ENCODE measurements around the gene ABCA2. TPM values are rescaled to one million over a fixed set of nuclear protein-coding genes. Genes with fewer than 3 reads are reported as not detected.

ABCA2 gene
- polyA plus RNA-seq, 2 donors, result 7.7 to 14.7 TPM

DNA sequence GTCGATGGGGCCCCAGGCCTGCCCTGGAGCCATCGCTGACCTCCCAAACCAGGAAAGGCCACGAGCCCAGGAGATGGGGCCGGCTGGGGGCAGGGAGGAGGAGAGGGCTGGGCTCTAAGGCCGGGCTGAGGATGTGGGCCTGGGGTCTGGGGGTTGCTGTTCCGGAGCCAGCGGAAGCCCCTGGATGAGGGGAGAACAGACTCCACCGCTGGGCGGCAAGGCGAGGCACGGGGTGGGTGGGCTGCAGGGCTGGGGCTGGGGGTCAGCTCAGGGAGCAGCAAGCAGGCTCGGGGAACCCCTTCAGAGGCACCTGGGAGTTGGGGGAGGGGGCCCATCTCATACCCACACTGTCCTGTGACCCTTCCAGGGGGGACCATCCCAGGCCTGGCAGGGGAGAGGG, 64.3 kb downstream of the ABCA2 start:
- Histone ChIP-seq H3K9me3 (ENCODE audit: control insufficient read depth in 2 of 2, insufficient read depth in 1 of 2, low read depth in 1 of 2, low read length in 1 of 2) (no peaks in the 10 kb centered on the region), H3K4me1 (ENCODE audit: control insufficient read depth in 2 of 2, insufficient read depth in 2 of 2, low read length in 1 of 2) (peaks cover 6 to 17% of the 10 kb centered on the region in 2 donors), H3K27me3 (ENCODE audit: control insufficient read depth in 1 of 2, insufficient read depth in 2 of 2, low read length in 2 of 2) (no peaks in the 10 kb centered on the region), H3K27ac (ENCODE audit: low read depth in 2 of 2, low read length in 1 of 2) (no peak overlapping the region), H3K4me3 (ENCODE audit: low read depth in 1 of 2, low read length in 2 of 2) (no peak overlapping the region), H3K36me3 (ENCODE audit: control insufficient read depth in 2 of 2, insufficient read depth in 2 of 2, low read length in 1 of 2) (no peaks in the 10 kb centered on the region)
- 83 to 88% methylated on average over 12 of the region's 12 CpGs for WGBS, 2 donors

DNA sequence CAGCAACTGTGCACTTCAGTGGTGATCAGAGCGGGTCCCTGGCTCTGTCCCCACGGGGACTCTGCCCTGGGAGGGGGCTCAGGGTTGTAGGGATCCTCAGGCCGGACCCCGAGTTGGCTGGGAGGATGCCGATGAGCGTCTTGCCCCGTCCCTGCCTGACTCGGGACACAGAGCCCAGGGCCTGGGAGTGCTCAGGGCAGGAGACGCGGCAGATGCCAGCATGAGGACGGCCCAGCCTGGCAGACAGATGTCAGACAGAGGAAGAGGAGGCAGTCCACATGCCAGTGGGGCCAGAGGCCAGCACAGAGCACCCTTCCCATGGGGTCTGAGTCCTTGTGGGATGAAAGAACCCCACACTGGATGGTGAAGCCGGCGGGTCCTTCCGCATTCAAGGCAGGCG, 64.7 kb downstream of the ABCA2 start:
- WGBS, 2 donors, result 77 to 85% methylated on average over 15 of the region's 15 CpGs
- peaks cover 6 to 17% of the 10 kb centered on the region in 2 donors for H3K4me1 ChIP-seq (ENCODE audit: control insufficient read depth in 2 of 2, insufficient read depth in 2 of 2, low read length in 1 of 2)

GRCh38 chr9:136962701-136963248, 65.3 kb downstream of the ABCA2 start:
- 86 to 87% methylated on average over 11 of the region's 11 CpGs for WGBS, 2 donors

More for the DNA sequence above, 64.7 kb downstream of the ABCA2 start:
- Histone ChIP-seq H3K36me3 (ENCODE audit: control insufficient read depth in 2 of 2, insufficient read depth in 2 of 2, low read length in 1 of 2) (no peaks in the 10 kb centered on the region), H3K9me3 (ENCODE audit: control insufficient read depth in 2 of 2, insufficient read depth in 1 of 2, low read depth in 1 of 2, low read length in 1 of 2) (no peaks in the 10 kb centered on the region), H3K27me3 (ENCODE audit: control insufficient read depth in 1 of 2, insufficient read depth in 2 of 2, low read length in 2 of 2) (no peaks in the 10 kb centered on the region), H3K27ac (ENCODE audit: low read depth in 2 of 2, low read length in 1 of 2) (peak overlapping the region in 1 of 2 donors; percentile 6), H3K4me3 (ENCODE audit: low read depth in 1 of 2, low read length in 2 of 2) (no peak overlapping the region)

GRCh38 chr9:136962163-136962562, 65.9 kb downstream of the ABCA2 start:
- Histone ChIP-seq H3K27me3 (ENCODE audit: control insufficient read depth in 1 of 2, insufficient read depth in 2 of 2, low read length in 2 of 2) (no peaks in the 10 kb centered on the region), H3K36me3 (ENCODE audit: control insufficient read depth in 2 of 2, insufficient read depth in 2 of 2, low read length in 1 of 2) (no peaks in the 10 kb centered on the region), H3K9me3 (ENCODE audit: control insufficient read depth in 2 of 2, insufficient read depth in 1 of 2, low read depth in 1 of 2, low read length in 1 of 2) (no peaks in the 10 kb centered on the region), H3K4me1 (ENCODE audit: control insufficient read depth in 2 of 2, insufficient read depth in 2 of 2, low read length in 1 of 2) (peaks cover 6 to 17% of the 10 kb centered on the region in 2 donors), H3K4me3 (ENCODE audit: low read depth in 1 of 2, low read length in 2 of 2) (no peak overlapping the region), H3K27ac (ENCODE audit: low read depth in 2 of 2, low read length in 1 of 2) (no peak overlapping the region)
- WGBS, 2 donors, result 95 to 96% methylated on average over 9 of the region's 9 CpGs

More at GRCh38 chr9:136962701-136963248, 65.3 kb downstream of the ABCA2 start:
- Histone ChIP-seq H3K27ac (ENCODE audit: low read depth in 2 of 2, low read length in 1 of 2) (no peak overlapping the region), H3K27me3 (ENCODE audit: control insufficient read depth in 1 of 2, insufficient read depth in 2 of 2, low read length in 2 of 2) (no peaks in the 10 kb centered on the region), H3K9me3 (ENCODE audit: control insufficient read depth in 2 of 2, insufficient read depth in 1 of 2, low read depth in 1 of 2, low read length in 1 of 2) (no peaks in the 10 kb centered on the region), H3K4me1 (ENCODE audit: control insufficient read depth in 2 of 2, insufficient read depth in 2 of 2, low read length in 1 of 2) (peaks cover 6 to 17% of the 10 kb centered on the region in 2 donors), H3K36me3 (ENCODE audit: control insufficient read depth in 2 of 2, insufficient read depth in 2 of 2, low read length in 1 of 2) (no peaks in the 10 kb centered on the region), H3K4me3 (ENCODE audit: low read depth in 1 of 2, low read length in 2 of 2) (no peak overlapping the region)

- Histone ChIP-seq H3K27me3 (ENCODE audit: control insufficient read depth in 1 of 2, insufficient read depth in 2 of 2, low read length in 2 of 2) (no peaks in the 10 kb centered on the region), H3K9me3 (ENCODE audit: control insufficient read depth in 2 of 2, insufficient read depth in 1 of 2, low read depth in 1 of 2, low read length in 1 of 2) (no peaks in the 10 kb centered on the region), H3K36me3 (ENCODE audit: control insufficient read depth in 2 of 2, insufficient read depth in 2 of 2, low read length in 1 of 2) (no peaks in the 10 kb centered on the region), H3K4me3 (ENCODE audit: low read depth in 1 of 2, low read length in 2 of 2) (no peak overlapping the region), H3K27ac (ENCODE audit: low read depth in 2 of 2, low read length in 1 of 2) (peak overlapping the region in 1 of 2 donors; percentile 26), H3K4me1 (ENCODE audit: control insufficient read depth in 2 of 2, insufficient read depth in 2 of 2, low read length in 1 of 2) (peaks cover 6 to 17% of the 10 kb centered on the region in 2 donors)
- WGBS, 2 donors, result 50 to 57% methylated on average over 21 to 23 of the region's 23 CpGs
Observed at GRCh38 chr9:136961279-136962065, 66.6 kb downstream of the ABCA2 start.

GRCh38 chr9:136960938-136961275, 67.1 kb downstream of the ABCA2 start:
- no peak overlapping the region for H3K27ac ChIP-seq (ENCODE audit: low read depth in 2 of 2, low read length in 1 of 2)
- no peaks in the 10 kb centered on the region for H3K27me3 ChIP-seq (ENCODE audit: control insufficient read depth in 1 of 2, insufficient read depth in 2 of 2, low read length in 2 of 2)
- no peaks in the 10 kb centered on the region for H3K9me3 ChIP-seq (ENCODE audit: control insufficient read depth in 2 of 2, insufficient read depth in 1 of 2, low read depth in 1 of 2, low read length in 1 of 2)
- H3K36me3 ChIP-seq (ENCODE audit: control insufficient read depth in 2 of 2, insufficient read depth in 2 of 2, low read length in 1 of 2), result no peaks in the 10 kb centered on the region
- H3K4me3 ChIP-seq (ENCODE audit: low read depth in 1 of 2, low read length in 2 of 2), result no peak overlapping the region
- peaks cover 6 to 16% of the 10 kb centered on the region in 2 donors for H3K4me1 ChIP-seq (ENCODE audit: control insufficient read depth in 2 of 2, insufficient read depth in 2 of 2, low read length in 1 of 2)
- 74 to 76% methylated on average over 15 of the region's 15 CpGs for WGBS, 2 donors

GRCh38 chr9:136960212-136960937, 67.7 kb downstream of the ABCA2 start:
- no peak overlapping the region for H3K27ac ChIP-seq (ENCODE audit: low read depth in 2 of 2, low read length in 1 of 2)
- whole genome bisulfite sequencing, 2 donors, result 81% methylated on average over 19 of the region's 19 CpGs

GRCh38 chr9:136958898-136959850, 68.9 kb downstream of the ABCA2 start:
- Histone ChIP-seq H3K27me3 (ENCODE audit: control insufficient read depth in 1 of 2, insufficient read depth in 2 of 2, low read length in 2 of 2) (no peaks in the 10 kb centered on the region), H3K36me3 (ENCODE audit: control insufficient read depth in 2 of 2, insufficient read depth in 2 of 2, low read length in 1 of 2) (no peaks in the 10 kb centered on the region), H3K27ac (ENCODE audit: low read depth in 2 of 2, low read length in 1 of 2) (no peak overlapping the region), H3K9me3 (ENCODE audit: control insufficient read depth in 2 of 2, insufficient read depth in 1 of 2, low read depth in 1 of 2, low read length in 1 of 2) (no peaks in the 10 kb centered on the region), H3K4me3 (ENCODE audit: low read depth in 1 of 2, low read length in 2 of 2) (no peak overlapping the region), H3K4me1 (ENCODE audit: control insufficient read depth in 2 of 2, insufficient read depth in 2 of 2, low read length in 1 of 2) (peaks cover 6 to 12% of the 10 kb centered on the region in 2 donors)
- 89% methylated on average over 26 to 28 of the region's 28 CpGs for WGBS, 2 donors

More at GRCh38 chr9:136960212-136960937, 67.7 kb downstream of the ABCA2 start:
- Histone ChIP-seq H3K36me3 (ENCODE audit: control insufficient read depth in 2 of 2, insufficient read depth in 2 of 2, low read length in 1 of 2) (no peaks in the 10 kb centered on the region), H3K9me3 (ENCODE audit: control insufficient read depth in 2 of 2, insufficient read depth in 1 of 2, low read depth in 1 of 2, low read length in 1 of 2) (no peaks in the 10 kb centered on the region), H3K4me1 (ENCODE audit: control insufficient read depth in 2 of 2, insufficient read depth in 2 of 2, low read length in 1 of 2) (peaks cover 6 to 15% of the 10 kb centered on the region in 2 donors), H3K4me3 (ENCODE audit: low read depth in 1 of 2, low read length in 2 of 2) (no peak overlapping the region), H3K27me3 (ENCODE audit: control insufficient read depth in 1 of 2, insufficient read depth in 2 of 2, low read length in 2 of 2) (no peaks in the 10 kb centered on the region)

DNA sequence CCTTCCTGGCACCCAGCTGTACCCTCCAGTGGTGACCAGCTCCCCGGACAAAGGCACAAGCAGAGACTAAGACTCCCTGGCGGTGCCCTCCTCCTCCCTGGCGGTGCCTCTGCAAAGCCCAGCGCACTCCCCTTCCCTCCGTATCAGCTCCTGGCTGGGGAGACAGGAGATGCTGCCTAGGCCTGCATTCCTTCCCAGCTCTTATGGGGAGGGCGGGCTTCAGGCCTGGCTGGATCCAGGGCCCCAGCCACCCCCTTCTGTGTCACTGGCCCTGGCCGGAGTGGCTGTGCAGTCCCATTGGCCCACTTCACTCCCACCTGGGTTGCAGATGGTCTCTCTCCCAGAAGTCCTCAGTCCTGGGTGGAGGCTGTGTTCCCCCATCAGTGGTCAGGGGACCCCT, 69.6 kb downstream of the ABCA2 start:
- H3K27ac ChIP-seq (ENCODE audit: low read depth in 2 of 2, low read length in 1 of 2), result no peak overlapping the region
- no peak overlapping the region for H3K4me3 ChIP-seq (ENCODE audit: low read depth in 1 of 2, low read length in 2 of 2)
- H3K9me3 ChIP-seq (ENCODE audit: control insufficient read depth in 2 of 2, insufficient read depth in 1 of 2, low read depth in 1 of 2, low read length in 1 of 2), result no peaks in the 10 kb centered on the region
- H3K36me3 ChIP-seq (ENCODE audit: control insufficient read depth in 2 of 2, insufficient read depth in 2 of 2, low read length in 1 of 2), result no peaks in the 10 kb centered on the region
- WGBS, 2 donors, result 85 to 95% methylated on average over 7 of the region's 7 CpGs
- no peaks in the 10 kb centered on the region for H3K27me3 ChIP-seq (ENCODE audit: control insufficient read depth in 1 of 2, insufficient read depth in 2 of 2, low read length in 2 of 2)
- peaks cover 6 to 9% of the 10 kb centered on the region in 2 donors for H3K4me1 ChIP-seq (ENCODE audit: control insufficient read depth in 2 of 2, insufficient read depth in 2 of 2, low read length in 1 of 2)

Data from esophagus (tissue), 2 donors.